ENCODE data around the gene PDPK1. TPM values are rescaled to one million over a fixed set of nuclear protein-coding genes. Genes with fewer than 3 reads are reported as not detected.

PDPK1 gene
- total RNA-seq, 2 donors from 2014 or later, result 29.2 to 30.3 TPM

GRCh38 chr16:2529061-2529931 lies 8.5 kb upstream of the PDPK1 start:
- peak; percentile 66 for DNase-seq
- no peaks in the 10 kb centered on the region for H3K9me3 ChIP-seq (ENCODE audit: control insufficient read depth, low read length)
- H3K4me1 Mint-ChIP-seq, result peaks cover 5% of the 10 kb centered on the region
- H3K27ac ChIP-seq (ENCODE audit: low read depth, low read length), result no peak overlapping the region
- no peaks in the 10 kb centered on the region for H3K27me3 ChIP-seq (ENCODE audit: control insufficient read depth, insufficient read depth, low read length, poor library complexity, severe bottlenecking)
- H3K4me3 ChIP-seq (ENCODE audit: low read length), result no peak overlapping the region
- H3K27me3 Mint-ChIP-seq (ENCODE audit: insufficient read depth), result peaks cover 9% of the 10 kb centered on the region
- no peaks in the 10 kb centered on the region for H3K9me3 Mint-ChIP-seq
- H3K36me3 Mint-ChIP-seq (ENCODE audit: low read depth), result peaks cover 20% of the 10 kb centered on the region
- no peak overlapping the region for H3K27ac Mint-ChIP-seq
- WGBS, 2 experiments (ENCODE audit: insufficient coverage in 1 of 2, insufficient read length in 1 of 2), result 96% methylated on average over 27 to 32 of the region's 32 CpGs
- H3K4me3 Mint-ChIP-seq, result no peak overlapping the region
- no peak overlapping the region for H3K9ac ChIP-seq (ENCODE audit: extremely low read depth, low read length, poor library complexity, severe bottlenecking)
- peaks cover 41% of the 10 kb centered on the region for H3K36me3 ChIP-seq (ENCODE audit: control insufficient read depth, insufficient read depth, low read length)
- TF ChIP-seq, protein P1, sequence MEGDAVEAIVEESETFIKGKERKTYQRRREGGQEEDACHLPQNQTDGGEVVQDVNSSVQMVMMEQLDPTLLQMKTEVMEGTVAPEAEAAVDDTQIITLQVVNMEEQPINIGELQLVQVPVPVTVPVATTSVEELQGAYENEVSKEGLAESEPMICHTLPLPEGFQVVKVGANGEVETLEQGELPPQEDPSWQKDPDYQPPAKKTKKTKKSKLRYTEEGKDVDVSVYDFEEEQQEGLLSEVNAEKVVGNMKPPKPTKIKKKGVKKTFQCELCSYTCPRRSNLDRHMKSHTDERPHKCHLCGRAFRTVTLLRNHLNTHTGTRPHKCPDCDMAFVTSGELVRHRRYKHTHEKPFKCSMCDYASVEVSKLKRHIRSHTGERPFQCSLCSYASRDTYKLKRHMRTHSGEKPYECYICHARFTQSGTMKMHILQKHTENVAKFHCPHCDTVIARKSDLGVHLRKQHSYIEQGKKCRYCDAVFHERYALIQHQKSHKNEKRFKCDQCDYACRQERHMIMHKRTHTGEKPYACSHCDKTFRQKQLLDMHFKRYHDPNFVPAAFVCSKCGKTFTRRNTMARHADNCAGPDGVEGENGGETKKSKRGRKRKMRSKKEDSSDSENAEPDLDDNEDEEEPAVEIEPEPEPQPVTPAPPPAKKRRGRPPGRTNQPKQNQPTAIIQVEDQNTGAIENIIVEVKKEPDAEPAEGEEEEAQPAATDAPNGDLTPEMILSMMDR (conservative IDR thresholded peaks at IDR 0.05), result peak; percentile 60
- no peaks in the 10 kb centered on the region for H3K4me1 ChIP-seq (ENCODE audit: control insufficient read depth, insufficient read depth, low read length)

DNA sequence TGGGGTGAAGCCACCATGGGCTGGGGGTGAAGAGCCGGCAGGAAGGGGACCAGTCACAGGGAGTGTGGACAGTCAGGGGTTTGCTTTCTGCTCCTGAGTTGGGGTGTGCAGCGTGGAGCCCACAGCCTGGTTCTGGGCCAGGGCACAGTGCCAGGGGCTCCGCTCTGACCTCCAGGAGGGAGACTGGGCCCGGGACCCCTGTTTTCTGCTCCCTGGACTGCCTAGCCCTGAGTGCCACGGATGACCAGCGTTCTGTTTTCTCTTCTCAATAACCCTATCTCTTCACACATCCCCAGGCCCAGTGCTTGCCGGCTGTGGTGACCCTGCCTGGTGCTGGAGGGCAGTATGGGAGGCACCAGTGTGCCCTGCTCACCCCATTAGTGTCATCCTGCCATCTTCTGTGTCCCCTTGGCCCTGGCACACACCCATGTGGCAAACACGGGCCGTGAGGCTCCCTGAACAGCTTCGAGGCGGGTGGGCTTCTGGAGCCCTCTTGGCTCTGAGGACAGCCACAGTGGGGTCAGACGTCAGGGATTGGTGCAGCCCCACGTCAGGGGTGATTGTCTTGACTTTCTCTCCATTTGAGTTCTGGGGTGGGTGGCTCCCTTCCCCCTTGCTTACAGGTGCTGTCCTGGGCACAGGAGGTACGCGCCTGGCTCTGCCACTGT lies 7.7 kb upstream of the PDPK1 start:
- Histone ChIP-seq H3K4me1 (ENCODE audit: control insufficient read depth, insufficient read depth, low read length) (no peaks in the 10 kb centered on the region), H3K27me3 (ENCODE audit: control insufficient read depth, insufficient read depth, low read length, poor library complexity, severe bottlenecking) (no peaks in the 10 kb centered on the region), H3K9ac (ENCODE audit: extremely low read depth, low read length, poor library complexity, severe bottlenecking) (no peak overlapping the region), H3K36me3 (ENCODE audit: control insufficient read depth, insufficient read depth, low read length) (peaks cover 33% of the 10 kb centered on the region), H3K9me3 (ENCODE audit: control insufficient read depth, low read length) (no peaks in the 10 kb centered on the region), H3K27ac (ENCODE audit: low read depth, low read length) (no peak overlapping the region), H3K4me3 (ENCODE audit: low read length) (no peak overlapping the region)
- no peak for DNase-seq
- H3K27me3 Mint-ChIP-seq (ENCODE audit: insufficient read depth), result peaks cover 11% of the 10 kb centered on the region
- peaks cover 12% of the 10 kb centered on the region for H3K36me3 Mint-ChIP-seq (ENCODE audit: low read depth)
- TF ChIP-seq, protein P1 (conservative IDR thresholded peaks at IDR 0.05), result no peak
- H3K9me3 Mint-ChIP-seq, result no peaks in the 10 kb centered on the region
- H3K27ac Mint-ChIP-seq, result peak overlapping the region; percentile 70
- no peak overlapping the region for H3K4me3 Mint-ChIP-seq
- 92% methylated on average over 14 to 15 of the region's 15 CpGs for WGBS, 2 experiments (ENCODE audit: insufficient coverage in 1 of 2, insufficient read length in 1 of 2)
- no peaks in the 10 kb centered on the region for H3K4me1 Mint-ChIP-seq

- Histone ChIP-seq H3K9me3 (ENCODE audit: control insufficient read depth, low read length) (no peaks in the 10 kb centered on the region), H3K27me3 (ENCODE audit: control insufficient read depth, insufficient read depth, low read length, poor library complexity, severe bottlenecking) (no peaks in the 10 kb centered on the region), H3K9ac (ENCODE audit: extremely low read depth, low read length, poor library complexity, severe bottlenecking) (no peak overlapping the region), H3K27ac (ENCODE audit: low read depth, low read length) (no peak overlapping the region), H3K36me3 (ENCODE audit: control insufficient read depth, insufficient read depth, low read length) (peaks cover 32% of the 10 kb centered on the region), H3K4me3 (ENCODE audit: low read length) (peak overlapping the region; percentile 80), H3K4me1 (ENCODE audit: control insufficient read depth, insufficient read depth, low read length) (no peaks in the 10 kb centered on the region)
- H3K9me3 Mint-ChIP-seq, result no peaks in the 10 kb centered on the region
- peaks cover 11% of the 10 kb centered on the region for H3K36me3 Mint-ChIP-seq (ENCODE audit: low read depth)
- TF ChIP-seq, protein P1 (conservative IDR thresholded peaks at IDR 0.05), result no peak
- no peaks in the 10 kb centered on the region for H3K4me1 Mint-ChIP-seq
- peak; percentile 62 for DNase-seq
- WGBS, 2 experiments (ENCODE audit: insufficient coverage in 1 of 2, insufficient read length in 1 of 2), result 88 to 94% methylated on average over 8 to 14 of the region's 14 CpGs
- H3K27ac Mint-ChIP-seq, result peak overlapping the region; percentile 92
- H3K4me3 Mint-ChIP-seq, result peak overlapping the region; percentile 78
- H3K27me3 Mint-ChIP-seq (ENCODE audit: insufficient read depth), result peaks cover 11% of the 10 kb centered on the region
Measured at GRCh38 chr16:2530629-2531318, 7.0 kb upstream of the PDPK1 start.
